ENCODE data around the gene TTC6.

The TTC6 gene

DNA sequence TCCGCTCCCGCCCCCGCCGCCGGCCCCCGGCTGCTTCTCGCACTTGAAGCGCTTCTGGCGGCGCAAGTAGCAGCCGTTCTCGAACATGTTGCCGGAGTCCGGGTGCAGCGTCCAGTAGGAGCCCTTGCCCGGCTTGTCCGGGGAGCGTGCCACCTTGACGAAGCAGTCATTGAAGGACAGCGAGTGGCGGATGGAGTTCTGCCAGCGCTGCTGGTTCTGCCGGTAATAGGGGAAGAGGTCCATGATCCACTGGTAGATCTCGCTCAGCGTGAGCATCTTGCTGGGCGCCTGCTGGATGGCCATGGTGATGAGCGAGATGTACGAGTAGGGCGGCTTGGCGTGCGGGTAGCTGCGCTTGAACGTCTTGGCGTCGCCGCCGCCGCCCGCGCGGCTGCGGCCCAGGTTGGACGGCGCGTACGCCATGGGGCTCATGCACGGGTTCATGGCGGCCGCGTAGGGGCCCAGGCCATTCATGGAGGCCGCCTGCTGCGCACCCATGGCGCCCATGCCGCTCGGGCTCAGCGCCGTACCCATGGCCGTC is 3.4 kb upstream of the TTC6 start:
- no peaks in the 10 kb centered on the region for H3K36me3 ChIP-seq (ENCODE audit: control insufficient read depth in 2 of 2, insufficient read depth in 2 of 2, low read length in 2 of 2)
- H3K27ac ChIP-seq (ENCODE audit: low read length): no peak overlapping the region
- H3K27me3 ChIP-seq (ENCODE audit: control insufficient read depth in 1 of 2, insufficient read depth in 2 of 2, low read length in 2 of 2): peaks cover 65 to 88% of the 10 kb centered on the region in 2 donors
- H3K9ac ChIP-seq (ENCODE audit: low read length in 2 of 2): no peak overlapping the region
- H3K4me1 ChIP-seq (ENCODE audit: control insufficient read depth, insufficient read depth, low read length): peaks cover 22% of the 10 kb centered on the region
- no peak overlapping the region for H3K4me3 ChIP-seq (ENCODE audit: low read length in 2 of 2)
- peaks cover 0 to 4% of the 10 kb centered on the region in 2 donors for H3K9me3 ChIP-seq (ENCODE audit: control insufficient read depth in 2 of 2, low read length in 2 of 2)

DNA sequence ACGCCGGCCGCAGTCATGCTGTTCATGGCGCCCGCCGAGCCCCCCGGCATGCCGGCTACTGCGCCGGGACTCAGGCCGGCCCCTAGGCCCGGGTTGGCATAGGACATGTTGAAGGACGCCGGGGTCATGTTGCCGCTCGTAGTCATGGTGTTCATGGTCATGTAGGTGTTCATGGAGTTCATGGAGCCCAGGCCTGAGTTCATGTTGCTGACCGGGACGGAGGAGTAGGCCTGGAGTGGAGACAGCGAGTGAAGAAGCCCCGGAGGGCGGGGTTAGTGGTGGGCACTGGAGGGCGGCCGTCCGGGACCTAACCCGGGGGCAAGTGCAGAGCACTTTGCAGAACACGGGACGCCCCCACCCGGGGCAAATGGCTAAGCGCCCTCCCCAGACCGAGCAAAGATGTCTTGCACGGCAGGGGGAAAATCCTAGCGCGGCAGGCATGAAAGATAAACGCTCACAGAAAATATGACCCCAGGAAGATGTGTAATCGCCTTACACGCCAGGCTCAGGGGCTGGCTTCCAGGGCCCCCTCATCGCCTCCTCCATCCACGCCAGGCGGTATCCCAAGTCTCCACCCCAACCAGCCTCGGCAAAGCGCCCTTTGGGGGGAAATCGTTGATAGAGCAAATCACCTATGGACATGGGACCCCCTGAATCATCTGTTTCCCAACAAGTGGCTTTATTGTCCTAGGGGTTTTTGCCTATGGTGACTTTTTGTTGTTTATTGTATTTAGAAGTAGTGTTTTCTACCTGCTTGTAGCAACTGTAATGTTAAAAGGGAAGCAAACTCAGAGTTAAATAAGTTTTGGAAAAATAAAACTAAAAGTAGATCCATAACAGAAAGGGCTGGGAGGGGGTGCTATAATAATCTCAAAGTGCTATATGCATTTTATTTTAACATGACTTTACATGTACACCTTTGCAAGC is 2.7 kb upstream of the TTC6 start:
- peaks cover 71 to 88% of the 10 kb centered on the region in 2 donors for H3K27me3 ChIP-seq (ENCODE audit: control insufficient read depth in 1 of 2, insufficient read depth in 2 of 2, low read length in 2 of 2)
- H3K9me3 ChIP-seq (ENCODE audit: control insufficient read depth in 2 of 2, low read length in 2 of 2): peaks cover 0 to 4% of the 10 kb centered on the region in 2 donors
- H3K36me3 ChIP-seq (ENCODE audit: control insufficient read depth in 2 of 2, insufficient read depth in 2 of 2, low read length in 2 of 2): no peaks in the 10 kb centered on the region
- no peak overlapping the region for H3K4me3 ChIP-seq (ENCODE audit: low read length in 2 of 2)
- H3K4me1 ChIP-seq (ENCODE audit: control insufficient read depth, insufficient read depth, low read length): peaks cover 24% of the 10 kb centered on the region
- no peak overlapping the region for H3K27ac ChIP-seq (ENCODE audit: low read length)
- H3K9ac ChIP-seq (ENCODE audit: low read length in 2 of 2): no peak overlapping the region

DNA sequence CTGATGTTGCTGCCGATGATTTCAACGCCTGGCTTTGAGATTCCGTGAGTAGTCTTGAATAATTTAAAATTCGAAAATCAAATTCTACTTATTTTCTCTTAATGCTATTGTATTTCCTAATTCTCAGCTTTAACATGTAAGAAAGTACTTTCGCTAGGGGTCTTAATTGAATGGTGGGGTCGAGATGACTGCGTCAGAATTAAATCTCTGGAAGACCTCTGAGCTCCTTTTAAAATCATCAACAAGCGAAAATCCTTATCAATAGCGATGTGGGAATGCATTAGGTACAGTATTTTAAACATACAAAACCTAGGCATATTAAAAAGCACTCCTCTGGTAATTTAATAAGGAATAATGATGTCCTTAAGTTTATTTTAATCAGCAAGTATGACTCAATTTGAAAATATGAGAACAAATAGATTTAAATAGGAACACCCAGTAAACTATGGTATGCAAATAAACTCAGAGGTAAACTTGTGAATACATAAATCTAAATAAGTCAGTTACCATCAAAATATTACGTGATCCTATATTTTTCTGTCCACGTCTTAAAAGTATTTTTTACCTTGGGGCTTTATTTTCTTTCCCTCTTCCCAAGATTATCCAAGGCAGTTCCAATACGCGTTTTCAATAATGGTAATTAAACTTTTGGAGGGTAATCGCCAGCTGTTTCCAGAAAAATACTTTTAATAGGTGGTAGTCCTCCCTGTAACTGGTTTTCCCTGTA is 1.8 kb upstream of the TTC6 start:
- no peak overlapping the region for H3K27ac ChIP-seq (ENCODE audit: low read length)
- H3K9ac ChIP-seq (ENCODE audit: low read length in 2 of 2): no peak overlapping the region
- H3K4me3 ChIP-seq (ENCODE audit: low read length in 2 of 2): peak overlapping the region in 1 of 2 donors; percentile 61

DNA sequence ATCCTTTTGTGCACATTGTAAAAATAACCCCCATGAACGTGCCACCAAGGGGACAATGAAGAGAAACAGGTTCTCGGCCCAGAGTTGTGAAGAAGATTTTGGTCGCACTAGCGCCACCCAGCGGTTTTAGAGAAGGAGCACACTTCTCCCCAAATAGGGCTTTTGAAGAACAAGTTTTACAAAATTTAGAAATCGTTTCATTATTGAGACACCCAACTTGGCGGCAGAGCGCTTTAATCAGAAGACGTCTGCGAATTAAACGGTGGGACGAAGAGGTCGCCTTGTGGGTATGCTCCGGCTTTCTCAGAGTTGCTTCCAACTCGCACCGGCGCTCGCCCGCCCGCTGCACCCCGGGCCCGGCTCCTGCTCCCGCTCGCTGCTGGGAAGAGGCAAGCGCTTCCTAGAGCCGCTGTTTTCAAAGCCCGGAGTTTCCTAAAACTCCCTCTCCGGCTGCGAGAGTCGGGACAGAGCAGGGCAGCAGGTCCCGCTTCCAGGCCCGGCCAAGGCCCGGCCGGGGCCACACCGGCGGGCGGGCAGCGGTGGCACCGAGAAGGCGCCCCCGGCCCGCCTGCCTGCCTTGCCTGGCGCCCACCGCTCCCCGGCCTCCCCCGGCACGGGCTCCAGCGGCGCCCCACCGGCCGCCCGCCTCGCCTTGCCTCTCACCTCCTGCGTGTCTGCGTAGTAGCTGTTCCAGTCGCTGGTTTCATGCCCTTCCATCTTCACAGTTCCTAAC is 1.0 kb upstream of the TTC6 start:
- H3K9me3 ChIP-seq (ENCODE audit: control insufficient read depth in 2 of 2, low read length in 2 of 2): peaks cover 0 to 4% of the 10 kb centered on the region in 2 donors
- H3K36me3 ChIP-seq (ENCODE audit: control insufficient read depth in 2 of 2, insufficient read depth in 2 of 2, low read length in 2 of 2): no peaks in the 10 kb centered on the region
- H3K27ac ChIP-seq (ENCODE audit: low read length): no peak overlapping the region
- peak overlapping the region in 1 of 2 donors; percentile 61 for H3K4me3 ChIP-seq (ENCODE audit: low read length in 2 of 2)
- H3K9ac ChIP-seq (ENCODE audit: low read length in 2 of 2): no peak overlapping the region
- H3K27me3 ChIP-seq (ENCODE audit: control insufficient read depth in 1 of 2, insufficient read depth in 2 of 2, low read length in 2 of 2): peaks cover 71 to 88% of the 10 kb centered on the region in 2 donors
- peaks cover 18% of the 10 kb centered on the region for H3K4me1 ChIP-seq (ENCODE audit: control insufficient read depth, insufficient read depth, low read length)

More for the DNA sequence above, 1.8 kb upstream of the TTC6 start:
- Histone ChIP-seq H3K36me3 (ENCODE audit: control insufficient read depth in 2 of 2, insufficient read depth in 2 of 2, low read length in 2 of 2) (no peaks in the 10 kb centered on the region), H3K4me1 (ENCODE audit: control insufficient read depth, insufficient read depth, low read length) (peaks cover 18% of the 10 kb centered on the region), H3K27me3 (ENCODE audit: control insufficient read depth in 1 of 2, insufficient read depth in 2 of 2, low read length in 2 of 2) (peaks cover 71 to 88% of the 10 kb centered on the region in 2 donors), H3K9me3 (ENCODE audit: control insufficient read depth in 2 of 2, low read length in 2 of 2) (peaks cover 0 to 4% of the 10 kb centered on the region in 2 donors)

DNA sequence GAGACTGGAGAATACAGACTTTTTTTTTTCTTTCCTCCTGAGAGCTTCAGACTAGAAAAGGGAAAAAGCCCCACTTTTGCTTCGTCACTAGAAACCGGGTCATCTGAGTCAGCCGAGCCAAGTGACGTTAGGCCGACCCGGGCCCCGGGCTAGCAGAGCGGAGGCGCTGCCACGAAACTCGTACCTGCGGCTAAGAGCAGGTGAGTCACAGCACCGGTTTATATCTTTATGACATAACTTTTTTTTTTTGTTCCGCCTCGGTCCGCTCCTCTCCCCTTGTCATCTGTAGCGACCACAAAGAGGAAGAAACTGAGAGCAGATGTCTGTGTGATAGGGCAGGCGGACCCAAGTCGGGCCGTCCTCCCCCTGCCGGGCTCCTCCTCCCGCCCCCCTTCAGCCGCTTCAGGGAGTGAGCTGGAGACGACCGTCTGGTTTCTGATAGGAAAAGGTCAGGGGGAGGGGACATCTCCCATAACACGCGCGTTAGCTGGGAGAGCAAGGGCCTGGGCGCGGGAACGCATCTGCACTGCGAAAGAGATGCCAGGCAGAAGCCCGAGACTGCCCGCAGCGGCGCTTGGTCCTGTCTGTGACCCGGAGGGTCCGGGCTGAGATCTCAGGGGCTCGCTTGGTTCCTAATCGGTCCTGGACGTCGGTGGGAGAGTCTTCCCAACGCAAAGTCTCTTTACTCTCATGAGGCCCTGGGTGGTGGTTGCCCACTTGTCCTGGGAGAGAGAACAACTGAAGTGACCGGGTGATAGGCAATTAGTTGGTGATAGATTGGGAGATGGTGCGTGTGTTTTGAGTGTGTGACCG is 586 bp downstream of the TTC6 start:
- Histone ChIP-seq H3K4me1 (ENCODE audit: control insufficient read depth, insufficient read depth, low read length) (peaks cover 24% of the 10 kb centered on the region), H3K36me3 (ENCODE audit: control insufficient read depth in 2 of 2, insufficient read depth in 2 of 2, low read length in 2 of 2) (no peaks in the 10 kb centered on the region), H3K9me3 (ENCODE audit: control insufficient read depth in 2 of 2, low read length in 2 of 2) (no peaks in the 10 kb centered on the region), H3K4me3 (ENCODE audit: low read length in 2 of 2) (peak overlapping the region in 1 of 2 donors; percentile 61), H3K9ac (ENCODE audit: low read length in 2 of 2) (no peak overlapping the region), H3K27me3 (ENCODE audit: control insufficient read depth in 1 of 2, insufficient read depth in 2 of 2, low read length in 2 of 2) (peaks cover 77 to 91% of the 10 kb centered on the region in 2 donors), H3K27ac (ENCODE audit: low read length) (no peak overlapping the region)

DNA sequence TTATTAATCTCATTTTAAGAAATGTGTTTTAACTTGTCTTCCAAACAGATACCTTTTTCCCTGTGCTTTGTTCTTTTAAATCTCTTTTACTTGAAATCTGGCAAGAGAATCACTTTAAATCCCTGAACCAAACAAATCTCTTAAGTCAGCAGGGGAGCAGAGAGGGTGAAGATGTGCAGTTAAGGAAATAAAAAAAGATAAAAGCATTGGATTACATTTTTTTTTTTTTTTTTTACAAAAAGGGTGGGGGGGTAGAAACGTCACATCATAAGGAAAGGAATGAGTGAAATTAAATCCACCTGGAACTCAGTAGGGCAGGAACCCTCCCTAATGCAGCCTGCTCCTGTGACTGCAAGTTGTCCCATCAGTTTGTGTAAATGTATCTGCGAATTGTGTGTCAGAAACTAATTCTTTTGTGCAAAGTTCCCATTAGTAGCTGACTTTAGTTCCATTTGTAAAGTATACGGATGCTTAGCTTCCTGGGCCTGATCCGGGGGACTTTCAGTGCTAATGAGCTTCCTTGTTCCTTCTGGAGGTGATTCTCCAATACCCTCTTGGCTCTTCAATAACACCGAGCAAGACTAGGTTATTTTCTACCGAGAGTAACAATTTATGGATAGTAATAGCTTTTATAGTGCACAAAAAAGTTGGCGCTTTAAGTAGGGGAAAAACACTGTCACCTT is 1.5 kb downstream of the TTC6 start:
- H3K27ac ChIP-seq (ENCODE audit: low read length): no peak overlapping the region
- peaks cover 81 to 91% of the 10 kb centered on the region in 2 donors for H3K27me3 ChIP-seq (ENCODE audit: control insufficient read depth in 1 of 2, insufficient read depth in 2 of 2, low read length in 2 of 2)
- H3K4me3 ChIP-seq (ENCODE audit: low read length in 2 of 2): no peak overlapping the region

DNA sequence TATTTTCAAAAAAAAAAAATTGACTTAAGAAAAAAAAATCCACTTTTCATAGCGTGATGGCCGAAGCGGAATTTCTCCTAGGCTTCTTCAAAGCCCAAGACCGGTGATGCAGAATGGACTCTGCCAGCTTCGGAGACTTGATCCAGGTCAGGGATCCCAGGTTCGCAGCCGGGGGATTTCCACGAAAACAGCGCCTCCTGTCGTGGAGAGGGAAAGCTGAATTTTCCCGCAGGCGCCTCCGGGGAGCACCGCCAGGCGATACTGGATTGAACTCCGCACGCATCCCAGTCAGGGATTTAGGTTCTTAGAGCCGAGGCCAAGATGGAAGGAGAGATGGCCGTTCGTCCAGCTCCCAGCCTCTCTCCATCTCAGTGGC is 2.1 kb downstream of the TTC6 start:
- Histone ChIP-seq H3K27me3 (ENCODE audit: control insufficient read depth in 1 of 2, insufficient read depth in 2 of 2, low read length in 2 of 2) (peaks cover 83 to 91% of the 10 kb centered on the region in 2 donors), H3K4me1 (ENCODE audit: control insufficient read depth, insufficient read depth, low read length) (peaks cover 20% of the 10 kb centered on the region), H3K27ac (ENCODE audit: low read length) (no peak overlapping the region), H3K9me3 (ENCODE audit: control insufficient read depth in 2 of 2, low read length in 2 of 2) (peaks cover 0 to 5% of the 10 kb centered on the region in 2 donors), H3K9ac (ENCODE audit: low read length in 2 of 2) (no peak overlapping the region), H3K4me3 (ENCODE audit: low read length in 2 of 2) (no peak overlapping the region), H3K36me3 (ENCODE audit: control insufficient read depth in 2 of 2, insufficient read depth in 2 of 2, low read length in 2 of 2) (no peaks in the 10 kb centered on the region)

More for the DNA sequence above, 1.5 kb downstream of the TTC6 start:
- Histone ChIP-seq H3K36me3 (ENCODE audit: control insufficient read depth in 2 of 2, insufficient read depth in 2 of 2, low read length in 2 of 2) (no peaks in the 10 kb centered on the region), H3K9ac (ENCODE audit: low read length in 2 of 2) (no peak overlapping the region), H3K4me1 (ENCODE audit: control insufficient read depth, insufficient read depth, low read length) (peaks cover 23% of the 10 kb centered on the region), H3K9me3 (ENCODE audit: control insufficient read depth in 2 of 2, low read length in 2 of 2) (peaks cover 0 to 5% of the 10 kb centered on the region in 2 donors)

DNA sequence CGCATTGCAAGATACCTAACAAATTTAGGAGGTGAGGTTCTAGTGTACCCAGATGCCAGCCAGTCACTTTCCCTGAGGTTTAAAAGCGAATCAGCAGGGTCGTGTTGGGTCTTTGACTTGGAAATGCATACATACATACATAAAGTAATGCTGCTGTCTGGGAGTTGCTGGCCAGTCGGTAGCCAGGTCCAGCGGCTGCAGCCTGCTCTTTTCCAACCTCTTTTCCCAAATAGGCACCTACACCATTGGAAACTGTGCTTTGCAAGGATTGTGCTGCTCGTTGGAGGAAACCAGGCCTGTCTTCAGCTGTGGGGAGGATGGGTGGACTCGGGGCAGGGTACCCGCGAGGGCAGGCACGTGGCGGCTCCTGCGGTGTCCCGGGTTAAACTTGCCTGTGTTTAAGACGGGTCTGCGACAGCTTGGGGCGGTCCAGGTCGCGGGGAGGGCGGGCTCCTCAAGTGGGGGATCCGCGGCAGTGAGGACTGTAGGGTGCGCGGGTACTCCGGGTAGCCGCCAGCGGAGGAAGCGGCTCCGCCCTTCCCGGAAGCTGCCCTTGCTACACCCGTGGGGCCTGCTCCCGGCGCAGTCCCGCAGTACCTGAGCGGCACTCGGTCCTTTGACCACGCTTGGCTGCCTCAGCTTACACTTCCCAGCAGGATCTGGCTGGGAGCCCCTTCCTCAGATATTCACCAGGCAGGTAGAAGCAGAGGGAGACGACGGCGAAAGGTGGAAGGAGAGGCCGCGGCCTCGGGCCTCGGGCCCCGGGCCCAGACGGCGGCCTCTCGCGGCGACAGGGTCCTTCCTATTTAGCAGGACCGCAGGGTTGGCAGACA is 2.7 kb downstream of the TTC6 start:
- Histone ChIP-seq H3K36me3 (ENCODE audit: control insufficient read depth in 2 of 2, insufficient read depth in 2 of 2, low read length in 2 of 2) (no peaks in the 10 kb centered on the region), H3K9me3 (ENCODE audit: control insufficient read depth in 2 of 2, low read length in 2 of 2) (peaks cover 0 to 5% of the 10 kb centered on the region in 2 donors), H3K4me3 (ENCODE audit: low read length in 2 of 2) (no peak overlapping the region), H3K27ac (ENCODE audit: low read length) (no peak overlapping the region), H3K9ac (ENCODE audit: low read length in 2 of 2) (no peak overlapping the region), H3K27me3 (ENCODE audit: control insufficient read depth in 1 of 2, insufficient read depth in 2 of 2, low read length in 2 of 2) (peaks cover 83 to 91% of the 10 kb centered on the region in 2 donors), H3K4me1 (ENCODE audit: control insufficient read depth, insufficient read depth, low read length) (peaks cover 20% of the 10 kb centered on the region)
